Urinary bladder (tissue), 4 donors: ENCODE data around the gene SCNM1. TPM values are rescaled to one million over a fixed set of nuclear protein-coding genes. Genes with fewer than 3 reads are reported as not detected.
A peak's percentile ranks its signal among the peaks of the same experiment; 100 is the strongest.
"Not testable (repeated sequence)": the region's sequence is repeated elsewhere in the genome, so short reads cannot be mapped to it uniquely, and the experiment has no call there.

Experiments
- DNase-seq: peaks from one replicate; pipeline ENCODE4 v3.0.0-alpha.2; 2015; ENCODE audit errors: extremely low spot score
- H3K27ac ChIP-seq: one replicate; pipeline ENCODE4 v1.5.1; 2013; ENCODE audit warnings: low read depth, mild to moderate bottlenecking, moderate library complexity
- H3K36me3 ChIP-seq: one replicate; pipeline ENCODE4 v1.6.1; 2013; ENCODE audit warnings: mild to moderate bottlenecking, moderate library complexity; ENCODE audit not compliant: insufficient read depth
- H3K4me1 ChIP-seq: one replicate; pipeline ENCODE4 v1.6.1; 2013; ENCODE audit warnings: mild to moderate bottlenecking, moderate library complexity; ENCODE audit not compliant: insufficient read depth
- H3K4me3 ChIP-seq: one replicate; pipeline ENCODE4 v1.5.1; 2013; ENCODE audit warnings: low read depth, low read length
- WGBS: extraction: QIAGEN DNeasy Blood & Tissue Kit; methylation state at CpG from one replicate; pipeline ENCODE4 v1.1.7; 2013; 5-methylcytosine and 5-hydroxymethylcytosine counted together
- polyA plus RNA-seq: library from polyadenylated mRNA; stranded (reverse); fragments of 200-250 nt; gene quantifications from one replicate; pipeline ENCODE4 v1.2.3, GENCODE V29; 2013
- total RNA-seq: library from RNA; depleted of rRNA; stranded (reverse); fragments of >200 nt; gene quantifications from one replicate; pipeline ENCODE4 v1.2.3, GENCODE V29; 2014
- donor health status: healthy with polysubstance abuse.
- donor health status: healthy.

Gene SCNM1
- total and polyA plus RNA-seq, 2 donors = 22.4 to 49.5 TPM

- no peak for DNase-seq
- Histone ChIP-seq H3K36me3 (no peaks in the 10 kb centered on the region), H3K27ac (no peak overlapping the region), H3K4me1 (no peaks in the 10 kb centered on the region), H3K4me3 (no peak overlapping the region)
Measured at GRCh38 chr1:151159373-151159772, 6.6 kb upstream of the SCNM1 start.

- no peak for DNase-seq
- 16% methylated on average over 11 of the region's 11 CpGs for WGBS
Measured at GRCh38 chr1:151164732-151165280, 1.1 kb upstream of the SCNM1 start.

GRCh38 chr1:151165281-151165737 lies 635 bp upstream of the SCNM1 start:
- Histone ChIP-seq H3K4me1 (peaks cover 3% of the 10 kb centered on the region), H3K27ac (peak overlapping the region; percentile 72), H3K4me3 (peak overlapping the region; percentile 50), H3K36me3 (no peaks in the 10 kb centered on the region)
- 3% methylated on average over 15 of the region's 15 CpGs for WGBS
- DNase-seq = no peak

More at GRCh38 chr1:151164732-151165280, 1.1 kb upstream of the SCNM1 start:
- peak overlapping the region; percentile 72 for H3K27ac ChIP-seq
- no peaks in the 10 kb centered on the region for H3K36me3 ChIP-seq
- peaks cover 3% of the 10 kb centered on the region for H3K4me1 ChIP-seq
- peak overlapping the region; percentile 50 for H3K4me3 ChIP-seq

GRCh38 chr1:151166505-151166956 lies 587 bp downstream of the SCNM1 start:
- no peak for DNase-seq
- WGBS = 4% methylated on average over 15 of the region's 15 CpGs
- Histone ChIP-seq H3K4me1 (peaks cover 3% of the 10 kb centered on the region), H3K27ac (no peak overlapping the region), H3K36me3 (no peaks in the 10 kb centered on the region), H3K4me3 (peak overlapping the region; percentile 66)

- Histone ChIP-seq H3K36me3 (no peaks in the 10 kb centered on the region), H3K4me3 (no peak overlapping the region), H3K4me1 (peaks cover 3% of the 10 kb centered on the region), H3K27ac (no peak overlapping the region)
- WGBS = 89% methylated on average over 6 of the region's 6 CpGs
- no peak for DNase-seq
Measured at GRCh38 chr1:151167116-151167515, 1.2 kb downstream of the SCNM1 start.

- H3K4me1 ChIP-seq = peaks cover 3% of the 10 kb centered on the region
- H3K36me3 ChIP-seq = peaks cover 6% of the 10 kb centered on the region
- WGBS = 90% methylated on average over 5 of the region's 5 CpGs
Measured at GRCh38 chr1:151171190-151171589, 5.2 kb downstream of the SCNM1 start.

GRCh38 chr1:151175041-151175741 lies 9.2 kb downstream of the SCNM1 start:
- DNase-seq = no peak
- H3K36me3 ChIP-seq = peaks cover 11% of the 10 kb centered on the region
- no peak overlapping the region for H3K27ac ChIP-seq
- no peaks in the 10 kb centered on the region for H3K4me1 ChIP-seq
- WGBS = 47% methylated on average over 6 of the region's 6 CpGs
- no peak overlapping the region for H3K4me3 ChIP-seq

More at GRCh38 chr1:151171190-151171589, 5.2 kb downstream of the SCNM1 start:
- Histone ChIP-seq H3K27ac (no peak overlapping the region), H3K4me3 (no peak overlapping the region)
- DNase-seq = no peak

- Histone ChIP-seq H3K27ac (no peak within 1 kb of the TSS), H3K4me3 (no peak within 1 kb of the TSS), H3K4me1 (no peaks in the 10 kb centered on the region), H3K36me3 (peaks cover 11% of the 10 kb centered on the region)
- 45% methylated on average over 4 of the region's 4 CpGs for WGBS
- DNase-seq = no peak
Measured at GRCh38 chr1:151175863-151176262, 9.9 kb downstream of the SCNM1 start, which contains the start of gene TMOD4. Gene TMOD4, minus strand, starts transcription at chr1:151175981. Its CDS starts 1,106 bp downstream, at chr1:151174875.

- Histone ChIP-seq H3K36me3 (peaks cover 11% of the 10 kb centered on the region), H3K4me3 (no peak overlapping the region), H3K27ac (no peak overlapping the region), H3K4me1 (no peaks in the 10 kb centered on the region)
- DNase-seq = no peak
- WGBS = 86% methylated on average over 17 of the region's 17 CpGs
Measured at GRCh38 chr1:151176514-151177045, 10.6 kb downstream of the SCNM1 start.

- no peaks in the 10 kb centered on the region for H3K36me3 ChIP-seq
- H3K27ac ChIP-seq = no peak overlapping the region
- WGBS = 96% methylated on average over 10 of the region's 10 CpGs
- DNase-seq = no peak
- H3K4me1 ChIP-seq = no peaks in the 10 kb centered on the region
- no peak overlapping the region for H3K4me3 ChIP-seq
Measured at GRCh38 chr1:151184211-151184610, 18.3 kb downstream of the SCNM1 start.

- H3K4me3 ChIP-seq = no peak overlapping the region
- 27% methylated on average over 1 of the region's 1 CpG for WGBS
- no peaks in the 10 kb centered on the region for H3K36me3 ChIP-seq
- peak overlapping the region; percentile 45 for H3K27ac ChIP-seq
- H3K4me1 ChIP-seq = no peaks in the 10 kb centered on the region
- no peak for DNase-seq
Measured at GRCh38 chr1:151187205-151187604, 21.3 kb downstream of the SCNM1 start.

GRCh38 chr1:151188667-151189066 lies 22.7 kb downstream of the SCNM1 start:
- 67% methylated on average over 8 of the region's 8 CpGs for WGBS
- DNase-seq, H3K36me3 ChIP-seq, H3K4me1 ChIP-seq: not testable (repeated sequence)
- Histone ChIP-seq H3K27ac (peak overlapping the region; percentile 43), H3K4me3 (peak overlapping the region; percentile 78)

GRCh38 chr1:151189637-151190445 lies 23.9 kb downstream of the SCNM1 start, which contains the start of gene VPS72:
Gene VPS72, minus strand, starts transcription at chr1:151190197. Its CDS starts 76 bp downstream, at chr1:151190121.
- Histone ChIP-seq H3K36me3 (no peaks in the 10 kb centered on the region), H3K4me1 (no peaks in the 10 kb centered on the region), H3K4me3 (peak within 1 kb of the TSS; percentile 78), H3K27ac (peak within 1 kb of the TSS; percentile 75)
- peak; percentile 84 for DNase-seq
- under 1% methylated on average over 42 of the region's 42 CpGs for WGBS
